ENCODE measurements around the gene PRDM2. TPM values are rescaled to one million over a fixed set of nuclear protein-coding genes. Genes with fewer than 3 reads are reported as not detected.

PRDM2 gene
- total and polyA plus RNA-seq, 2 experiments from 2014 or later = 11.5 to 18.6 TPM

DNA sequence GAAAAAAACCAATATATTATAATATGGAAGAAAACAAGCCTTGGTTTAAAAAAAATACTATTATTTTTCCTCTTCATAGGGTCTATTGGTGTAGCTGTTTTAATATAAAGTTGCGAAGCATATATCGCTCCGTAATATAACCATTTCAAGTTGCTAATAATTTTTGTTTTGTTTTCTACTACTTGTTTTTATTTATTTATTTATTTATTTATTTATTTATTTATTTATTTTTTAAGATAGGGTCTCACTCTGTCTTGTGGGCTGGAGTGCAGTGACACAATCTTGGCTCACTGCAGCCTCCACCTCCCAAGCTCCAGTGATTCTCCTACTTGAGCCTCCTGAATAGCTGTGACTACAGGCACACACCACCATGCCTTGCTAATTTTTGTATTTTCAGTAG is 46.4 kb downstream of the PRDM2 start:
- Histone ChIP-seq H3K4me1 (ENCODE audit: insufficient read depth) (peaks cover 14% of the 10 kb centered on the region), H3K36me3 (replicated peaks; ENCODE audit: insufficient read depth, low read depth) (no peaks in the 10 kb centered on the region), H3K9me2 (replicated peaks; ENCODE audit: insufficient read depth) (no peaks in the 10 kb centered on the region), H2AFZ (no peak overlapping the region), H3K79me2 (peaks cover 16% of the 10 kb centered on the region), H4K20me1 (ENCODE audit: insufficient read depth, poor library complexity, severe bottlenecking) (peaks cover 11% of the 10 kb centered on the region), H3K9me3 (ENCODE audit: low read depth) (no peaks in the 10 kb centered on the region), H3K4me3 (no peak overlapping the region), H3K27me3 (no peaks in the 10 kb centered on the region), H3K27ac (no peak overlapping the region), H3K4me2 (no peak overlapping the region)
- WGBS (ENCODE audit: low lambda C conversion rate, missing lambda C conversion rate) = over 99% methylated on average over 3 of the region's 3 CpGs
- TF ChIP-seq EZH2 (IDR thresholded peaks at IDR 0.05; ENCODE audit: borderline replicate concordance) (no peak), EZH2phosphoT487 (IDR thresholded peaks at IDR 0.05; ENCODE audit: low read depth, severe bottlenecking, unreplicated experiment) (no peak)
- TF ChIP-seq, protein P1, sequence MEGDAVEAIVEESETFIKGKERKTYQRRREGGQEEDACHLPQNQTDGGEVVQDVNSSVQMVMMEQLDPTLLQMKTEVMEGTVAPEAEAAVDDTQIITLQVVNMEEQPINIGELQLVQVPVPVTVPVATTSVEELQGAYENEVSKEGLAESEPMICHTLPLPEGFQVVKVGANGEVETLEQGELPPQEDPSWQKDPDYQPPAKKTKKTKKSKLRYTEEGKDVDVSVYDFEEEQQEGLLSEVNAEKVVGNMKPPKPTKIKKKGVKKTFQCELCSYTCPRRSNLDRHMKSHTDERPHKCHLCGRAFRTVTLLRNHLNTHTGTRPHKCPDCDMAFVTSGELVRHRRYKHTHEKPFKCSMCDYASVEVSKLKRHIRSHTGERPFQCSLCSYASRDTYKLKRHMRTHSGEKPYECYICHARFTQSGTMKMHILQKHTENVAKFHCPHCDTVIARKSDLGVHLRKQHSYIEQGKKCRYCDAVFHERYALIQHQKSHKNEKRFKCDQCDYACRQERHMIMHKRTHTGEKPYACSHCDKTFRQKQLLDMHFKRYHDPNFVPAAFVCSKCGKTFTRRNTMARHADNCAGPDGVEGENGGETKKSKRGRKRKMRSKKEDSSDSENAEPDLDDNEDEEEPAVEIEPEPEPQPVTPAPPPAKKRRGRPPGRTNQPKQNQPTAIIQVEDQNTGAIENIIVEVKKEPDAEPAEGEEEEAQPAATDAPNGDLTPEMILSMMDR (IDR thresholded peaks at IDR 0.05; ENCODE audit: poor library complexity) = no peak
- DNase-seq (ENCODE audit: low spot score) = no peak

DNA sequence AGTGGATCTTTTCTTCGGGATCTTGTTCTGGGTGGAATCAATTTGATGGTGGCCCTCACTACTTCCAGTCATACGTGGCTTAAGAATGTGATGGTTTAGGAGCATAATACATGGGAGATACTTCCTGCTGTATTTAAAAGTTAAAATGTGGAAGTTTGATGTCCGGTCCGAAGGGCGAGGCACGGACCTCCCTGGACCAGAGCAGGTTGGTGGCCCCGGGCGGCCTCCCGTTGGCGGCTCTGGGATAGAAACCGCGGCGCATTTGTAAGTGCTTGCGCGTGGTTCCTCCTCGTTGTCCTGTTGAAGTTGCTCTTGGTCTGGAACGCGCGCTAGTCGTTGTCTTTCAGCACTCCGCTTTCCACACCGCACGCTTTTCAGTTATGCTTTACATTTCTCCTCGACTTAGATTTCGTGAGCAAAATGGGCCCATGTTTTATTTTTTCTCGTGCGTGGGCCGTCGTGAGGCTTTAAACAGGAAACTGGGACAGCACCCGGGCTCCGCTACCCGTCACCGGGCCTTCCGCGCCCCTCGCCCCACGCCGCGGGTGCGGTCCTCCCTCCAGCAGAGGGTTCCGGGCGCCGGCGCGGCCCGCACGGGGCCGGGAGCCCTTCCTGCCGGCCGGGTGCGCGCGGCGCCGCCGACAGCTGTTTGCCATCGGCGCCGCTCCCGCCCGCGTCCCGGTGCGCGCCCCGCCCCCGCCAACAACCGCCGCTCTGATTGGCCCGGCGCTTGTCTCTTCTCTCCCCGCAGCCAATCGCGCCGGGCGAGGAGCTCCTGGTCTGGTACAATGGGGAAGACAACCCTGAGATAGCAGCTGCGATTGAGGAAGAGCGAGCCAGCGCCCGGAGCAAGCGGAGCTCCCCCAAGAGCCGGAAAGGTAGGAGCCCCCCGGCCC is 48.9 kb downstream of the PRDM2 start:
- H3K27ac ChIP-seq = peak overlapping the region; percentile 97
- no peaks in the 10 kb centered on the region for H3K27me3 ChIP-seq
- H3K4me2 ChIP-seq = peak overlapping the region; percentile 80
- peak overlapping the region; percentile 93 for H3K4me3 ChIP-seq
- TF ChIP-seq, protein P1 (IDR thresholded peaks at IDR 0.05; ENCODE audit: poor library complexity) = peak; percentile 24
- no peak for TF ChIP-seq EZH2 (IDR thresholded peaks at IDR 0.05; ENCODE audit: borderline replicate concordance)
- no peak for TF ChIP-seq EZH2phosphoT487 (IDR thresholded peaks at IDR 0.05; ENCODE audit: low read depth, severe bottlenecking, unreplicated experiment)
- 3% methylated on average over 44 of the region's 83 CpGs for WGBS (ENCODE audit: low lambda C conversion rate, missing lambda C conversion rate)
- peaks cover 36% of the 10 kb centered on the region for H4K20me1 ChIP-seq (ENCODE audit: insufficient read depth, poor library complexity, severe bottlenecking)
- H3K9me3 ChIP-seq (ENCODE audit: low read depth) = no peaks in the 10 kb centered on the region
- H3K36me3 ChIP-seq (replicated peaks; ENCODE audit: insufficient read depth, low read depth) = no peaks in the 10 kb centered on the region
- peak; percentile 98 for DNase-seq (ENCODE audit: low spot score)
- no peaks in the 10 kb centered on the region for H3K9me2 ChIP-seq (replicated peaks; ENCODE audit: insufficient read depth)
- H3K79me2 ChIP-seq = peaks cover 41% of the 10 kb centered on the region
- peak overlapping the region; percentile 90 for H2AFZ ChIP-seq
- peaks cover 23% of the 10 kb centered on the region for H3K4me1 ChIP-seq (ENCODE audit: insufficient read depth)

GRCh38 chr1:13749543-13750341 is 49.8 kb downstream of the PRDM2 start:
- WGBS (ENCODE audit: low lambda C conversion rate, missing lambda C conversion rate) = under 1% methylated on average over 45 of the region's 81 CpGs
- no peaks in the 10 kb centered on the region for H3K9me2 ChIP-seq (replicated peaks; ENCODE audit: insufficient read depth)

More at GRCh38 chr1:13749543-13750341, 49.8 kb downstream of the PRDM2 start:
- Histone ChIP-seq H3K4me1 (ENCODE audit: insufficient read depth) (peaks cover 23% of the 10 kb centered on the region), H3K27ac (peak overlapping the region; percentile 97), H3K27me3 (no peaks in the 10 kb centered on the region), H3K9me3 (ENCODE audit: low read depth) (no peaks in the 10 kb centered on the region), H3K79me2 (peaks cover 50% of the 10 kb centered on the region), H3K36me3 (replicated peaks; ENCODE audit: insufficient read depth, low read depth) (no peaks in the 10 kb centered on the region), H3K4me2 (peak overlapping the region; percentile 76), H4K20me1 (ENCODE audit: insufficient read depth, poor library complexity, severe bottlenecking) (peaks cover 41% of the 10 kb centered on the region), H3K4me3 (peak overlapping the region; percentile 93), H2AFZ (peak overlapping the region; percentile 34)
- DNase-seq (ENCODE audit: low spot score) = peak; percentile 82
- TF ChIP-seq EZH2 (IDR thresholded peaks at IDR 0.05; ENCODE audit: borderline replicate concordance) (no peak), EZH2phosphoT487 (IDR thresholded peaks at IDR 0.05; ENCODE audit: low read depth, severe bottlenecking, unreplicated experiment) (no peak)
- TF ChIP-seq, protein P1 (IDR thresholded peaks at IDR 0.05; ENCODE audit: poor library complexity) = no peak
